Stimulated activated CD4-positive, alpha-beta T cell treated with anti-CD3 and anti-CD28 coated beads, Interleukin-4, amount 100 ng/mL, for 48 hours (primary cell): ENCODE measurements around the gene AGAP3.

Source experiments
- DNase-seq, 2 donors: peaks; one replicate each; pipeline ENCODE4 v3.0.0-alpha.2; 2020; ENCODE audit warnings: low read depth in 2 of 2

Gene AGAP3

DNA sequence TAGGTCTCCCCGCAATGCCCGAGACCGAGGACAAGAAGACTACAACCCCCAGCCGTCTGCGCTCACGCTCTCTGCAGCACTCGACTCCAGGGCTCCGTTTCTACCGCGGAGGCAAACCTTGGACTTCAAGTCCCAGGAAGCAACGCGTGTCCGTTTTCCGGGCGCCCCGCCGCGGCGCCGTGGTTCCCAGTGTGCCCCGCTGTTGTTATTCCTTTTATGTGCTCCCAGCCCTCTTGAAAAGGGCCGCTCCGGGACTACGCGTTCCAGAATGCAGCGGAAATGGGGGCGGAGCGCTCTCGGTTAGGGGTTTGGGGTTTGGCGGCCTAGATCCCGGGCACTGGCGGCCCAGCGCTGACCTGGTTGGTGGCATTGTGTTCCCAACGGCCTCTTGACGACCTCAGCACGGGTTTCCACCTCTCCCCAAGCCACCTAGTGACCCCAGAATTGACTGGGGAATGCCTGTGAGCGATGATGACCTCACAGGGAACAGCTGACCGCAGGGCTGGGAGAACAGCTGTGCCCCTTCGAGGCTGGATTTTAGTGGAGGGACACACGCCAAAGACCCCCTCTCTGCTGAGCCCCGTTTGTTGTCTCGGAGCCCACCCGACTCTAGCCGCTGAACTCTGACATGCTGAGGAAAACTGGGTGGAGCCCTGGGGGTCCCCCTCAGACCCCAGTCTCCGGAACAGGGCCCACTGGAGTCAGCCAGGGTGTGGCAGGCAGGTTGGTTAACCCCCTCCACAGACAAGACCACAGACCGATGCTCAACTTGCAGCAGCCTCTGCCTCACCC is 28.1 kb upstream of the AGAP3 start:
- DNase-seq, result peak; percentile 95

- DNase-seq, result no peak
Observed at GRCh38 chr7:151058781-151059366, 27.4 kb upstream of the AGAP3 start.

- peak; percentile 57 to 67 for DNase-seq
Observed at GRCh38 chr7:151059367-151060112, 26.7 kb upstream of the AGAP3 start, which contains the start of gene SLC4A2. Gene SLC4A2 (plus strand): TSS chr7:151059589. CDS start chr7:151061988, 2,399 bp downstream.

DNA sequence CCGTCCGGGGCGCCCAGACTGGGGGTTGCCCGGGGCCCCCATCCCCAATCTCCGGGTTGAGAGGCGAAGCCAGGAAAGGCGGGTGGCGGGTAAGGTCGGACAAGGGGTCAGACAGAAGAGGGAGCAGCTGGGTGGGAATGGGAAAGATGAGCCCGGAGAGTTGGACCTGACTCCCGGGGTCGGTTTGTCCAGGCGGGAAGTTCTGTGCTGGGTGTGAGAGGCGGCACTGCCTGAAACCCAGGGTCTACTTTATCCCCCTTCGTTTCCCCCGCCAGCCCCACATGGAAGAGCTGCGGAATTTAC is 26.2 kb upstream of the AGAP3 start:
- DNase-seq, result no peak

- no peak for DNase-seq
Observed at GRCh38 chr7:151060416-151061212, 25.7 kb upstream of the AGAP3 start.

DNA sequence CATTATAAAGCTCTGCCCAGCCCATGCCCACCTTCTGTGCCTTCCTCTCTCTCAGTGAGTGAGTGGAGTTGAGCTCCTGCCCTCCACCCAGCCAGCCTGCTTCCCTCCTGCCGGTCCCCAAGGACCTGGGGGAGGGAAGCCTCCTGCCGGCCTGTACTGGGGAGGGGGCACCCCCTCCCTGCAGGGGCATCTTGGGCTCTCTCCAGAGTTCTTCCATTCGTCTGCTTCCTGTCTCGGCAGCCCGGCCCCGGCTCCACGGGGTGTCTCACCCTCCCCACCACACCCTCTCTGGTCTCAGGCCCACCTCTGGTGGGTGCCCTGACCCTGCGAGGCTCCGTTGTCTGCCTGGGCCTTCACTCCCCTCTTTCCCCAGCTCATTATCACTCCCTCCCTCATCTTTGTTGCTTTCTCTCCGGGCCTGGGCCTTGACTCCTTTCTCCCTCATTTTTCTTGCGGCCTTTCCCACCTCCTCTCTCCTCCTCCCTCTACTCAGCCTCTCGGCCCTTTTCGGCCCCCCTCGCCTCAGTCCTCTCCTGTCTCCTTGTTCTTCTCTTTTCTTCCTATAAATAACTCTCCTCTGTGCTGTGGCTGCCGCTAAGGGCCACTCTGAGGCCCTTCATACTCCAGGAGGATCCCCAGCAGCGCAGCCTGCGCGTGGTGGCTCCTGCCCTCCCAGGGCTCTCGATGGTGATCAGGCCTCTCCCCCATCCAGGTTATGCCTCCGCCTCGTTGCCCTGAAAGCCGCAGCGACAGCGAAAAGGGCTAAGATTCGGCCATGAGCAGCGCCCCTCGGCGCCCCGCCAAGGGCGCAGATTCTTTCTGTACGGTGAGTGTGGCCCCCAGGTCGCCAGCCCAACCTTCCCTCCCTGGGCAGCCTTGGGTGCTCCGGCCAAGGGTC is 24.8 kb upstream of the AGAP3 start:
- DNase-seq, result no peak

GRCh38 chr7:151062111-151062398 is 24.2 kb upstream of the AGAP3 start:
- DNase-seq, result no peak

GRCh38 chr7:151062399-151063211 is 23.7 kb upstream of the AGAP3 start:
- no peak for DNase-seq

DNA sequence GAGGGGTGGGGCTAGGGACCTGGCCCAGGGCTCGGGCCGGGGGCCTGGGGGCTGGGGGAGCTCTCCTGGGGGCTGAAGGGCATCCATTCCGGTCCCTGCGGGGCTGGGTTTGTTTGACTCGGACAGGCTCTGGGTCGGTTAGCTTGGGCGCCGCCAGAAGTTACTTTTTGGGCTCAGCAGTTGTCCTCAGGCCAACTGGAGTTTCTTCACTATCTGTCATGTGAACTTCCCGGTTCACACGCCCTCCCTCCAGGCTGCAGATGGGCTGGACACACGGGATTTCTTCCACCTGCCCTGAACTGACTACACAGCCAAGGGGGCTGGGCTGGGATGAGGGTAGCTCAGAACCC is 23.1 kb upstream of the AGAP3 start:
- DNase-seq, result no peak

GRCh38 chr7:151064454-151064853 is 21.8 kb upstream of the AGAP3 start:
- DNase-seq, result no peak

DNA sequence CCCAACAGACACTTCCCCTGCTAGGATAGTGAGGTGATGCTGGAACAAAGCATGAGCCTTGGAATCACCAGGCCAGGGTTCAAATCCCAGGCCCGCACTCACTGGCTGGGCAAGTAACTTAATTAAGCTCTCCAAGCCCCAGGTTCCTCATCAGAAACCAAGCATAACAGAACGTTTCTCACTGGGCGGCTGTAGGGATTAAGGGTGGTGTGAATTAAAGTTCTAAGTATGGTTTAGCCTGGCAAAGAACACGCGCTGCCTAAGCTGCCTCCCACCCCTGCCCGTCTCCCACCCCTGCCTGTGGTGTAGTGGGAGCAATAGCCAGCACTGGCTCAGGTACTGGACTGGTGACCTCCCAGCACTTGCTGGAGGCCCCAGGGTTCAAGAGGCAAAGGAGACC is 21.3 kb upstream of the AGAP3 start:
- no peak for DNase-seq

DNA sequence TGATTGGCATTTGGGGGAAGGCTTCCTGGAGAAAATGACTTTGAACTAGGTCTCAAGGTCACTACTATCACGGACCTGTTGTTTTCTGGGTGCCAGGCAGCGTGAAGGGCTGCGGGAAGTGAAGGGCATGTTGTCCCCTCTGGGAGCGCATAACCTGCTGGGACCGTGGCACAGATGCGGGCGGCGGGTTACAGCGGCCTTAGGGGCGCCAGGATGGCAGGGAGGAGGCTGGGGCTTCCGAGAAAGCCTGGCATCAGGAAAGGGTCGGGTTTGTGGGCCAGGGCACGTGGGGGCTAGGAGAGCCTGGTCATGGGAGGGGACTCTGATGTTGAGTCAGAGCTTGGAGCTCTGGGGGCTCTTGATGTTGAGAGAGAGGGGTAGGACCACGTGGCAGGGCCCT is 20.8 kb upstream of the AGAP3 start:
- DNase-seq, result no peak

- no peak for DNase-seq
Observed at GRCh38 chr7:151066273-151066974, 19.9 kb upstream of the AGAP3 start.

- no peak for DNase-seq
Observed at GRCh38 chr7:151068069-151068773, 18.1 kb upstream of the AGAP3 start.

GRCh38 chr7:151069841-151070573 is 16.3 kb upstream of the AGAP3 start:
- no peak for DNase-seq

- DNase-seq, result no peak
Observed at GRCh38 chr7:151070574-151070960, 15.7 kb upstream of the AGAP3 start.

GRCh38 chr7:151071032-151071866 is 15.0 kb upstream of the AGAP3 start:
- DNase-seq, result no peak

DNA sequence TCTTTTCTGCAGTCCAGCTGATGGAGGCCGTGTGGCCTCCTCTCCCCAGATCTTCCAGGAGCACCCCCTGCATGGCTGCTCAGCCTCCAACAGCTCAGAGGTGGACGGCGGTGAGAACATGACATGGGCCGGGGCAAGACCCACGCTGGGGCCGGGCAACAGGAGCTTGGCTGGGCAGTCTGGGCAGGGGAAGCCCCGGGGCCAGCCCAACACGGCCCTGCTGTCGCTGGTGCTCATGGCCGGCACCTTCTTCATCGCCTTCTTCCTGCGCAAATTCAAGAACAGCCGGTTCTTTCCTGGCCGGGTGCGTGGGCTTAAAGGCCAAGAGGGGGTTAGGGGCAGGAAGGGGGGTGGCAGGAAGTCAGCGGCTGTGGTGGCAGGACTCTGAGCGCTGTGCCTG is 12.3 kb upstream of the AGAP3 start:
- no peak for DNase-seq
